IMR-90 (cell line): ENCODE measurements around the gene RNF217. TPM values are rescaled to one million over a fixed set of nuclear protein-coding genes. Genes with fewer than 3 reads are reported as not detected.
A peak's percentile ranks its signal among the peaks of the same experiment; 100 is the strongest.

Source experiments
- ATAC-seq: fragments of 200-7000 bp; cut with Tn5 transposase; 2 replicates; pipeline ENCODE4 v1.9.1; 2020; ENCODE audit warnings: low read depth, mild to moderate bottlenecking, moderate library complexity
- BruUV-seq: library from RNA; stranded (reverse); fragments of 400-500 nt; replicated peaks from 2 replicates; lab custom pipeline; 2021; lab: Mats Ljungman, UMichigan
- CTCF ChIA-PET: fragments of 300-600 bp; formaldehyde crosslinking; extraction: SDS; loops from one replicate; lab custom pipeline; 2021; ENCODE audit warnings: antibody characterized with exemption; lab: Yijun Ruan, JAX
- POLR2A ChIA-PET: fragments of 300-600 bp; sonication (Branson Sonifier 250); formaldehyde crosslinking; loops from one replicate; lab custom pipeline; 2022; ENCODE audit warnings: antibody characterized with exemption; ENCODE audit not compliant: unreplicated experiment; lab: Charles Lee
- DNase-seq: peaks from one replicate; pipeline ENCODE4 v3.0.0; 2013
- H2AFZ ChIP-seq: replicated peaks from 2 replicates; pipeline ENCODE3; 2013; ENCODE audit warnings: low read length, mild to moderate bottlenecking; ENCODE audit not compliant: poor library complexity
- H2AK5ac ChIP-seq: 2 replicates; pipeline ENCODE4 v1.6.1; 2013; ENCODE audit warnings: low read depth, low read length, inconsistent platforms
- H2AK9ac ChIP-seq: replicated peaks from 2 replicates; pipeline ENCODE3; 2013; ENCODE audit warnings: mild to moderate bottlenecking, low read depth, low read length, moderate library complexity; ENCODE audit not compliant: poor library complexity
- H2BK120ac ChIP-seq: 2 replicates; pipeline ENCODE4 v1.6.1; 2013; ENCODE audit warnings: low read depth, low read length, inconsistent platforms
- H2BK15ac ChIP-seq: 3 replicates; pipeline ENCODE4 v1.6.1; 2013; ENCODE audit warnings: low read depth, low read length, inconsistent platforms
- H2BK20ac ChIP-seq: 2 replicates; pipeline ENCODE4 v1.6.1; 2013; ENCODE audit warnings: low read depth, mild to moderate bottlenecking, inconsistent platforms, low read length, moderate library complexity
- H2BK5ac ChIP-seq: 2 replicates; pipeline ENCODE4 v1.6.1; 2013; ENCODE audit warnings: mild to moderate bottlenecking, low read depth, low read length, inconsistent platforms; ENCODE audit not compliant: poor library complexity, severe bottlenecking
- H3K14ac ChIP-seq: replicated peaks from 2 replicates; pipeline ENCODE4 v1.6.1; 2013; ENCODE audit warnings: low read depth, low read length, inconsistent platforms
- H3K18ac ChIP-seq: 2 replicates; pipeline ENCODE4 v1.6.1; 2013; ENCODE audit warnings: low read depth, low read length, control low read depth
- H3K23ac ChIP-seq: 2 replicates; pipeline ENCODE4 v1.6.1; 2013; ENCODE audit warnings: low read depth, low read length, inconsistent platforms
- H3K27ac ChIP-seq: 2 replicates; pipeline ENCODE4 v1.5.1; 2013; ENCODE audit warnings: mild to moderate bottlenecking, control low read depth, low read length; ENCODE audit not compliant: insufficient read depth
- H3K27me3 ChIP-seq: 2 replicates; pipeline ENCODE4 v1.6.1; 2013; ENCODE audit warnings: low read length; ENCODE audit not compliant: control insufficient read depth, insufficient read depth
- H3K36me3 ChIP-seq: 2 replicates; pipeline ENCODE4 v1.6.1; 2013; ENCODE audit warnings: low read length, mixed read lengths; ENCODE audit not compliant: control insufficient read depth, insufficient read depth
- H3K4ac ChIP-seq: 2 replicates; pipeline ENCODE4 v1.6.1; 2013; ENCODE audit warnings: low read depth, low read length, inconsistent platforms
- H3K4me1 ChIP-seq: 2 replicates; pipeline ENCODE4 v1.6.1; 2013; ENCODE audit warnings: low read length, mixed read lengths; ENCODE audit not compliant: control insufficient read depth, insufficient read depth
- H3K4me2 ChIP-seq: 2 replicates; pipeline ENCODE4 v1.6.1; 2013; ENCODE audit warnings: low read depth, mild to moderate bottlenecking, control low read depth, low read length, moderate library complexity
- H3K4me3 ChIP-seq: 2 replicates; pipeline ENCODE4 v1.5.1; 2013; ENCODE audit warnings: low read depth, mild to moderate bottlenecking, control low read depth, low read length, moderate library complexity; ENCODE audit not compliant: insufficient read depth
- H3K56ac ChIP-seq: 2 replicates; pipeline ENCODE4 v1.6.1; 2013; ENCODE audit warnings: low read length, inconsistent platforms; ENCODE audit not compliant: insufficient read depth; ENCODE audit errors: extremely low read depth
- H3K79me1 ChIP-seq, 2 experiments: 2 replicates each; pipeline ENCODE4 v1.6.1; 2013; ENCODE audit warnings: low read length in 2 of 2, inconsistent platforms in 1 of 2, low read depth in 1 of 2
- H3K9ac ChIP-seq: 2 replicates; pipeline ENCODE4 v1.6.1; 2013; ENCODE audit warnings: low read depth, low read length, control low read depth
- H3K9me1 ChIP-seq: 2 replicates; pipeline ENCODE4 v1.6.1; 2013; ENCODE audit warnings: low read length, inconsistent platforms; ENCODE audit not compliant: insufficient read depth
- H3K9me3 ChIP-seq: 2 replicates; pipeline ENCODE4 v1.6.1; 2013; ENCODE audit warnings: low read length; ENCODE audit not compliant: control insufficient read depth, insufficient read depth
- H4K20me1 ChIP-seq: 2 replicates; pipeline ENCODE4 v1.6.1; 2013; ENCODE audit warnings: low read length, inconsistent platforms; ENCODE audit not compliant: insufficient read depth
- H4K5ac ChIP-seq: 2 replicates; pipeline ENCODE4 v1.6.1; 2013; ENCODE audit warnings: mild to moderate bottlenecking, low read depth, low read length, control low read depth
- H4K8ac ChIP-seq, 2 experiments: 2 replicates each; pipeline ENCODE4 v1.6.1; 2013; ENCODE audit warnings: low read depth in 2 of 2, low read length in 2 of 2, control low read depth in 1 of 2, inconsistent platforms in 1 of 2
- H4K91ac ChIP-seq: 2 replicates; pipeline ENCODE4 v1.6.1; 2013; ENCODE audit warnings: low read depth, low read length, inconsistent platforms; ENCODE audit not compliant: insufficient read depth
- BHLHE40 ChIP-seq: fragments of 150-350 bp; IDR thresholded peaks from 2 replicates; pipeline ENCODE4 v1.6.1; 2016; ENCODE audit warnings: mild to moderate bottlenecking, low read depth, low read length
- CEBPB ChIP-seq: IDR thresholded peaks from 2 replicates; pipeline ENCODE4 v1.6.1; 2012; ENCODE audit warnings: low read depth, low read length, improper control_type of control experiment
- CHD1 ChIP-seq: IDR thresholded peaks from 2 replicates; pipeline ENCODE4 v1.6.1; 2012; ENCODE audit warnings: low read depth, low read length, improper control_type of control experiment
- CTCF ChIP-seq: conservative IDR thresholded peaks from 2 replicates; pipeline ENCODE4 v1.5.1; 2012; ENCODE audit warnings: mild to moderate bottlenecking, low read depth, low read length, improper control_type of control experiment
- FOS ChIP-seq: fragments of 150-350 bp; IDR thresholded peaks from 2 replicates; pipeline ENCODE4 v1.6.1; 2016; ENCODE audit warnings: low read depth, low read length
- MAFK ChIP-seq: IDR thresholded peaks from 2 replicates; pipeline ENCODE4 v1.6.1; 2012; ENCODE audit warnings: low read depth, low read length, improper control_type of control experiment
- MAZ ChIP-seq: IDR thresholded peaks from 2 replicates; pipeline ENCODE4 v1.6.1; 2012; ENCODE audit warnings: low read depth, mild to moderate bottlenecking, low read length, improper control_type of control experiment, moderate library complexity, borderline replicate concordance
- MXI1 ChIP-seq: IDR thresholded peaks from 2 replicates; pipeline ENCODE4 v1.6.1; 2012; ENCODE audit warnings: low read depth, mild to moderate bottlenecking, low read length, moderate library complexity, borderline replicate concordance
- NFE2L2 ChIP-seq: fragments of 150-350 bp; IDR thresholded peaks from 2 replicates; pipeline ENCODE4 v1.6.1; 2016; ENCODE audit warnings: low read depth, mild to moderate bottlenecking, low read length
- POLR2A ChIP-seq: IDR thresholded peaks from 2 replicates; pipeline ENCODE4 v1.6.1; 2012; ENCODE audit warnings: mild to moderate bottlenecking, low read depth, low read length
- RAD21 ChIP-seq: IDR thresholded peaks from 2 replicates; pipeline ENCODE4 v1.6.1; 2012; ENCODE audit warnings: low read length, improper control_type of control experiment
- RCOR1 ChIP-seq: IDR thresholded peaks from 2 replicates; pipeline ENCODE4 v1.6.1; 2012; ENCODE audit warnings: mild to moderate bottlenecking, low read length, improper control_type of control experiment; ENCODE audit not compliant: insufficient replicate concordance
- RFX5 ChIP-seq: IDR thresholded peaks from 2 replicates; pipeline ENCODE4 v1.8.0; 2012; ENCODE audit warnings: low read depth, mild to moderate bottlenecking, low read length, moderate library complexity
- SMC3 ChIP-seq: fragments of 150-350 bp; IDR thresholded peaks from 2 replicates; pipeline ENCODE4 v1.6.1; 2016; ENCODE audit warnings: low read depth, mild to moderate bottlenecking, antibody characterized with exemption, low read length, moderate library complexity
- USF2 ChIP-seq: fragments of 150-350 bp; IDR thresholded peaks from 2 replicates; pipeline ENCODE4 v1.6.1; 2017; ENCODE audit warnings: mild to moderate bottlenecking, antibody characterized with exemption, low read length, low read depth
- WGBS, 2 experiments: methylation state at CpG; one replicate each; pipeline versions ENCODE4 v1.1.5 to v1.1.7; 2013; ENCODE audit warnings: missing lambda C conversion rate in 2 of 2; ENCODE audit not compliant: insufficient read length in 1 of 2; ENCODE audit errors: extremely low coverage in 2 of 2; 5-methylcytosine and 5-hydroxymethylcytosine counted together
- dilution Hi-C: fragments of 300-500 bp; cut with HindIII; formaldehyde crosslinking; loops from one replicate; pipeline ENCODE4 v1.14.3; 2018; ENCODE audit warnings: low sequenced_read_pairs; ENCODE audit not compliant: unreplicated experiment
- in situ Hi-C: fragments of 300-500 bp; cut with MboI; formaldehyde crosslinking; loops from 3 replicates; pipeline ENCODE4 v1.14.3; 2019; ENCODE audit warnings: low sequenced_read_pairs, inconsistent platforms, mixed read lengths
- intact Hi-C: fragments of 100-400 bp; cut with micrococcal nuclease; formaldehyde crosslinking; loops from 2 replicates; pipeline ENCODE4 v1.10.0; 2022
- polyA plus RNA-seq, 3 experiments: library from polyadenylated mRNA; depleted of rRNA; stranded (reverse); fragments of >200 nt; gene quantifications; 2 replicates each; pipeline ENCODE4 v1.2.3, GENCODE V29; 2012; ENCODE audit warnings: low replicate concordance in 1 of 3
- total RNA-seq: library from RNA; depleted of rRNA; stranded (reverse); fragments of >200 nt; gene quantifications from 2 replicates; pipeline ENCODE4 v1.2.3, GENCODE V29; 2012

RNF217 gene
- total and polyA plus RNA-seq, 2 of the 4 experiments (the other 2 are of a cell fraction), result 11.7 to 20.4 TPM

GRCh38 chr6:125123051-125123450, 160.8 kb downstream of the RNF217 start:
- TF ChIP-seq CTCF, result no peak
- no peak for TF ChIP-seq USF2
- TF ChIP-seq BHLHE40, result no peak
- no peak for TF ChIP-seq SMC3
- TF ChIP-seq NFE2L2, result no peak
- TF ChIP-seq RFX5, result no peak
- no peak for TF ChIP-seq FOS
- no peak for TF ChIP-seq CEBPB
- TF ChIP-seq CHD1, result no peak
- TF ChIP-seq MXI1, result no peak
- no peak for TF ChIP-seq MAFK
- TF ChIP-seq POLR2A, result no peak
- no peak for TF ChIP-seq RAD21
- TF ChIP-seq MAZ, result no peak
- no peak for TF ChIP-seq RCOR1
- POLR2A ChIA-PET, result no interaction called here
- no peaks in the 10 kb centered on the region for H3K36me3 ChIP-seq
- no peaks in the 10 kb centered on the region for H3K27me3 ChIP-seq
- no peaks in the 10 kb centered on the region for H3K79me1 ChIP-seq
- H3K14ac ChIP-seq, result no peak overlapping the region
- no peak overlapping the region for H2AFZ ChIP-seq
- H4K5ac ChIP-seq, result no peak overlapping the region
- dilution Hi-C loops (no loop called here), in situ Hi-C loops (loop anchor here (25.0 kb wide), 1 partner anchor 161 kb away; the partner anchor contains the start of gene RNF217), intact Hi-C loops (no loop called here)
- H2BK15ac ChIP-seq, result no peak overlapping the region
- H4K8ac ChIP-seq, result no peak overlapping the region
- H3K4me1 ChIP-seq, result peaks cover 1% of the 10 kb centered on the region; the same call in 1 of the 2 replicates
- H3K4ac ChIP-seq, result no peak overlapping the region
- no peak overlapping the region for H2BK20ac ChIP-seq
- H3K56ac ChIP-seq, result no peak overlapping the region
- H3K9ac ChIP-seq, result no peak overlapping the region
- no peak overlapping the region for H4K91ac ChIP-seq
- CTCF ChIA-PET, result interaction anchor here (0.6 to 1.6 kb wide), 3 partner anchors 9 to 252 kb away, joined by 3 to 4 read pairs (median 3); no protein-coding TSS in a partner anchor
- H3K23ac ChIP-seq, result no peak overlapping the region
- peak overlapping the region; percentile 45; the same call in 1 of the 2 replicates for H3K4me2 ChIP-seq
- H3K9me3 ChIP-seq, result no peaks in the 10 kb centered on the region
- H2AK9ac ChIP-seq, result no peak overlapping the region
- no peaks in the 10 kb centered on the region for H4K20me1 ChIP-seq
- no TSS peak for BruUV-seq
- DNase-seq, result no peak
- H3K18ac ChIP-seq, result no peak overlapping the region
- no peak overlapping the region for H2AK5ac ChIP-seq
- no peak overlapping the region for H3K4me3 ChIP-seq
- no peak overlapping the region for H3K27ac ChIP-seq
- WGBS, 2 experiments, result no CpG with 5 or more reads among the region's 3 CpGs
- no peak for ATAC-seq
- no peak overlapping the region for H2BK5ac ChIP-seq
- H2BK120ac ChIP-seq, result no peak overlapping the region
- H3K9me1 ChIP-seq, result no peaks in the 10 kb centered on the region; the same call in 1 of the 2 replicates
